Measurements from ENCODE around the gene ZFP91. TPM values are rescaled to one million over a fixed set of nuclear protein-coding genes. Genes with fewer than 3 reads are reported as not detected.
A peak's percentile ranks its signal among the peaks of the same experiment; 100 is the strongest.

Gene ZFP91
- total RNA-seq, 1 experiment from 2014 or later, result 74.3 TPM

GRCh38 chr11:58613228-58613627 is 34.4 kb downstream of the ZFP91 start:
- H3K4me1 ChIP-seq (ENCODE audit: insufficient read depth, low read length, poor library complexity, severe bottlenecking), result peaks cover 10% of the 10 kb centered on the region
- no peak overlapping the region for H3K27ac ChIP-seq (ENCODE audit: low read depth, low read length, poor library complexity, severe bottlenecking)
- no peaks in the 10 kb centered on the region for H3K27me3 ChIP-seq (replicated peaks; ENCODE audit: insufficient read depth, low read depth, low read length, poor library complexity)
- BruUV-seq (replicated peaks), result no TSS peak
- TF ChIP-seq CTCF (conservative IDR thresholded peaks at IDR 0.05; ENCODE audit: low read depth, low read length) (no peak), EZH2 (IDR thresholded peaks at IDR 0.05; ENCODE audit: borderline replicate concordance, low read depth, low read length, poor library complexity, severe bottlenecking) (no peak)
- CTCF ChIA-PET, result no interaction called here
- no peak overlapping the region for H3K4me3 ChIP-seq (ENCODE audit: low read depth, low read length, poor library complexity, severe bottlenecking)
- no peaks in the 10 kb centered on the region for H3K9me3 ChIP-seq (ENCODE audit: low read depth, low read length, poor library complexity, severe bottlenecking)
- intact Hi-C loops (cut with micrococcal nuclease; ENCODE audit: unreplicated experiment), result no loop called here
- POLR2A ChIA-PET (ENCODE audit: low non-redundant PET), result no interaction called here
- no peak for DNase-seq (ENCODE audit: low spot score)
- H3K36me3 ChIP-seq (ENCODE audit: insufficient read depth, low read length, poor library complexity, severe bottlenecking), result peaks cover 86% of the 10 kb centered on the region

GRCh38 chr11:58615559-58615958 is 36.7 kb downstream of the ZFP91 start:
- H3K4me3 ChIP-seq (ENCODE audit: low read depth, low read length, poor library complexity, severe bottlenecking), result no peak overlapping the region
- DNase-seq (ENCODE audit: low spot score), result no peak
- intact Hi-C loops (cut with micrococcal nuclease; ENCODE audit: unreplicated experiment), result loop anchor here (5.0 kb wide), 1 partner anchor 33 kb away; no protein-coding TSS in a partner anchor
- peaks cover 99% of the 10 kb centered on the region for H3K36me3 ChIP-seq (ENCODE audit: insufficient read depth, low read length, poor library complexity, severe bottlenecking)
- ChIA-PET POLR2A (ENCODE audit: low non-redundant PET) (no interaction called here), CTCF (no interaction called here)
- TF ChIP-seq CTCF (conservative IDR thresholded peaks at IDR 0.05; ENCODE audit: low read depth, low read length), result no peak
- BruUV-seq (replicated peaks), result no TSS peak
- no peaks in the 10 kb centered on the region for H3K27me3 ChIP-seq (replicated peaks; ENCODE audit: insufficient read depth, low read depth, low read length, poor library complexity)
- peaks cover 17% of the 10 kb centered on the region for H3K4me1 ChIP-seq (ENCODE audit: insufficient read depth, low read length, poor library complexity, severe bottlenecking)
- H3K9me3 ChIP-seq (ENCODE audit: low read depth, low read length, poor library complexity, severe bottlenecking), result no peaks in the 10 kb centered on the region
- H3K27ac ChIP-seq (ENCODE audit: low read depth, low read length, poor library complexity, severe bottlenecking), result no peak overlapping the region

GRCh38 chr11:58616594-58616993 is 37.7 kb downstream of the ZFP91 start:
- no peak for TF ChIP-seq CTCF (conservative IDR thresholded peaks at IDR 0.05; ENCODE audit: low read depth, low read length)
- no peak for TF ChIP-seq EZH2 (IDR thresholded peaks at IDR 0.05; ENCODE audit: borderline replicate concordance, low read depth, low read length, poor library complexity, severe bottlenecking)
- CTCF ChIA-PET, result no interaction called here
- DNase-seq (ENCODE audit: low spot score), result peak; percentile 50
- Histone ChIP-seq H3K36me3 (ENCODE audit: insufficient read depth, low read length, poor library complexity, severe bottlenecking) (peaks cover 98% of the 10 kb centered on the region), H3K27ac (ENCODE audit: low read depth, low read length, poor library complexity, severe bottlenecking) (no peak overlapping the region), H3K4me1 (ENCODE audit: insufficient read depth, low read length, poor library complexity, severe bottlenecking) (peaks cover 17% of the 10 kb centered on the region), H3K4me3 (ENCODE audit: low read depth, low read length, poor library complexity, severe bottlenecking) (no peak overlapping the region), H3K27me3 (replicated peaks; ENCODE audit: insufficient read depth, low read depth, low read length, poor library complexity) (no peaks in the 10 kb centered on the region), H3K9me3 (ENCODE audit: low read depth, low read length, poor library complexity, severe bottlenecking) (no peaks in the 10 kb centered on the region)
- BruUV-seq (replicated peaks), result no TSS peak
- intact Hi-C loops (cut with micrococcal nuclease; ENCODE audit: unreplicated experiment), result loop anchor here (5.0 kb wide), 1 partner anchor 34 kb away; no protein-coding TSS in a partner anchor
- POLR2A ChIA-PET (ENCODE audit: low non-redundant PET), result no interaction called here
